ENCODE results near the gene SCFD1.
A peak's percentile ranks its signal among the peaks of the same experiment; 100 is the strongest.
"Not testable (repeated sequence)": the region's sequence is repeated elsewhere in the genome, so short reads cannot be mapped to it uniquely, and the experiment has no call there.

SCFD1 gene

DNA sequence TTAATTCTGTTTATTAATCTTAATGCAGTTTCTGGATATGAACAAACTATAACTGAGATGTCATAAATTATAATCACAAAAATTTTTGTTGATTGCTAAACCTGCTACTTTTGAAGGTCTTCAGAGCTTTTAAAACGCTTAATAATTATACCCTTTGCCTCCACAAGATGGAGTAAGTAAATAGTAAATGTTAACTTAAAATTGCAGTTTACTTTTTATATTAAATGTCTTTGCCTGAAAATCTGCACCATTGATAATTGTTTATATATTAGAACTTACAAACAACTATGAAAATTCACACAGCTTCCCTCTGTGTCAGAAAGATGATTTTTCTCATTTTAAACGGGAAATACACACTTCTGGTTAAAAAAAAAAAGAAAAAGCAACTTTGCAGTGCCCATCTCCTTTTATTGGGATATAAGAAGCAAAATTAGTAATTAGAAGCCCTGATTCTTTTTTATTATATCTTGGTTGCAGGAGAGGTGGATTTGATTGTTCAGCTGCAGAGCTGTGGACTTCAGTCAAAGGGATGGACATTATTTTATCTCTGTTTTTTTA is 35.6 kb downstream of the SCFD1 start:
- no peaks in the 10 kb centered on the region for H3K4me1 ChIP-seq
- in situ Hi-C loops (cut with MboI; ENCODE audit: low sequenced_read_pairs): loop anchor here (10.0 kb wide), 1 partner anchor 247 kb away; no protein-coding TSS in a partner anchor
- H3K36me3 ChIP-seq (replicated peaks): peaks cover 26% of the 10 kb centered on the region
- no peaks in the 10 kb centered on the region for H3K9me3 ChIP-seq
- DNase-seq (ENCODE audit: low spot score in 2 of 2): no peak
- H3K4me3 ChIP-seq: no peak overlapping the region
- H3K27me3 ChIP-seq (ENCODE audit: low read depth): no peaks in the 10 kb centered on the region

DNA sequence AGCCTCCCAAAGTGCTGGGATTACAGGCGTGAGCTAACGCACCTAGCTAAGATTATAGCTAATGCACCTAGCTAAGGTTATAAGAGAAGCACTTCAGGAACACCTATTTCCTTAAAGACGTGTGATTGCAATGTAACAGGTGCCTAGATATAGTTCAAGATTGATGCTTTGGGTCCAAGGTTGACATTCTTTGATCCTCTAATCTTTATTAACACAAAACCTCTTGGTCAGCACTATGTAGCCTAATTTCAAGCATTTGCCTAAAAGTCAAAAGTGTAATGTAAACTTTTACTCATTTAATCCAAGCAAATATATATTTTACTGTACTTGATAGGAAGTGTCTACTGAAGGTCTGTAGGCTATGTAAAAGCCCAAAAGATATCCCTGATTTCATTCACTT is 36.5 kb downstream of the SCFD1 start:
- no peaks in the 10 kb centered on the region for H3K4me1 ChIP-seq
- in situ Hi-C loops (cut with MboI; ENCODE audit: low sequenced_read_pairs): loop anchor here (10.0 kb wide), 1 partner anchor 246 kb away; no protein-coding TSS in a partner anchor
- H3K4me3 ChIP-seq: no peak overlapping the region
- H3K36me3 ChIP-seq (replicated peaks): peaks cover 21% of the 10 kb centered on the region
- H3K27me3 ChIP-seq (ENCODE audit: low read depth): no peaks in the 10 kb centered on the region
- no peaks in the 10 kb centered on the region for H3K9me3 ChIP-seq
- DNase-seq (ENCODE audit: low spot score in 2 of 2): no peak

DNA sequence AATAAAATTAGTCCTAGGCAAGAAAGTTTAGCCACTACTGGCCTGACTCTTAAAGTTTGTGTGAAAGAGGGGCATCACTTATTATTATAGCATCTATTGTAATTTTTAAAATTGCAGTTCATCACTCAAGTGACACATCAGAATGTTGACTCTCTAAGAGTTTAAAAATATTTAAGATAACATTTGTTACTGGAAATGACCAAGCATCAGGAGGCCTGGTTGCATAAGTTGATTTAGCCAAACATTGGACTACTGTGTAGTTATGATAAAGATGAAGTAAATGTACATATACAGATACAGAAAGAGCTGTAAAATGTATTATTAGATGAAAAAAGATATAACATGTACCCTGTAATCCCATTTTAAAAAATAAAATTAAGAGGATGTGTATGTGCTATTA is 47.5 kb downstream of the SCFD1 start:
- no peak for DNase-seq (ENCODE audit: low spot score in 2 of 2)
- H3K4me1 ChIP-seq: no peaks in the 10 kb centered on the region
- no peaks in the 10 kb centered on the region for H3K9me3 ChIP-seq
- H3K36me3 ChIP-seq (replicated peaks): no peaks in the 10 kb centered on the region; the same call in 1 of the 2 replicates
- in situ Hi-C loops (cut with MboI; ENCODE audit: low sequenced_read_pairs): no loop called here
- no peaks in the 10 kb centered on the region for H3K27me3 ChIP-seq (ENCODE audit: low read depth)
- H3K4me3 ChIP-seq: no peak overlapping the region

DNA sequence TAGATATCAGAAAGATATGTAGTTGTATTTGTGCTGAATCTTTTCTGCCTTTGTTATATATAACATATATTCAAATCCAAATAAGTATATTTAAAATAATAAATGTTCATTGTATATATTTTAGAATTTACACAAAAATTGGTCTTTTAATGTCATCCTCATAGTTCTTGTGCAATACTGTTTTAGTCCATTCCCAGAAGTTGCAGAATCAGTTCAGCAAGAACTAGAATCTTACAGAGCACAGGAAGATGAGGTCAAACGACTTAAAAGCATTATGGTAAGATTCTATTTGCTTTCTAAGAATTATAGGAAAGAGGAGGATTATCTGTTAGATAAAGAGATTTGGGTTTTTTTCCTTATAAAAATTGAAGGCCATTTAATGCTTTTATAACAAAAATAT is 51.0 kb downstream of the SCFD1 start:
- Histone ChIP-seq H3K9me3 (no peaks in the 10 kb centered on the region), H3K27me3 (ENCODE audit: low read depth) (no peaks in the 10 kb centered on the region), H3K36me3 (replicated peaks) (peaks cover 10% of the 10 kb centered on the region), H3K4me1 (no peaks in the 10 kb centered on the region), H3K4me3 (no peak overlapping the region)
- no peak for DNase-seq (ENCODE audit: low spot score in 2 of 2)
- in situ Hi-C loops (cut with MboI; ENCODE audit: low sequenced_read_pairs): no loop called here

DNA sequence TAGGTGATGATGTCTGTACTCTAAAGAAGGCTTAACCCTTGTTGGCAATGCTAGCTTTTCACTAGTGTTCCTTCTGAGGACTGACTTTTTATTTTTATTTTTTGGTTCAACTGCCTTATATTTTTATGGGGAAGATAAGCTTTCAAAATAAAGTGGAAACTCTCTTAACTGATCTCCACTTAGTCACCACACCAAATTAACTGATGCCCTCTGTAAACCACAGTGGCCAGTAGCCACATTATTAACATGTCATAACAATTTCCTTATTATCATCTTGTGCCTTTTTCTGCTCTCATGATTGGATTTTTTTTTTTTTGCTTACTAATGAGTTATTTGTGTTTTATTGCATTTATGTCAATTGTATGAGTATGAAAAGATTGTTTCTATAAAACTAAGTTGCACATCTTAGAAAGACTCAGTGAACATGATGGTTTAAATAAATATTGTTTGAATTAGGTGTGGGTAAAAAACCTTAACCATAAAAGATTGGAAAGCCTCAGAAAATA is 56.9 kb downstream of the SCFD1 start:
- Histone ChIP-seq H3K4me1 (peaks cover 13% of the 10 kb centered on the region), H3K36me3 (replicated peaks) (peaks cover 10% of the 10 kb centered on the region), H3K4me3 (no peak overlapping the region), H3K27me3 (ENCODE audit: low read depth) (no peaks in the 10 kb centered on the region), H3K9me3 (no peaks in the 10 kb centered on the region)
- in situ Hi-C loops (cut with MboI; ENCODE audit: low sequenced_read_pairs): no loop called here
- no peak for DNase-seq (ENCODE audit: low spot score in 2 of 2)

DNA sequence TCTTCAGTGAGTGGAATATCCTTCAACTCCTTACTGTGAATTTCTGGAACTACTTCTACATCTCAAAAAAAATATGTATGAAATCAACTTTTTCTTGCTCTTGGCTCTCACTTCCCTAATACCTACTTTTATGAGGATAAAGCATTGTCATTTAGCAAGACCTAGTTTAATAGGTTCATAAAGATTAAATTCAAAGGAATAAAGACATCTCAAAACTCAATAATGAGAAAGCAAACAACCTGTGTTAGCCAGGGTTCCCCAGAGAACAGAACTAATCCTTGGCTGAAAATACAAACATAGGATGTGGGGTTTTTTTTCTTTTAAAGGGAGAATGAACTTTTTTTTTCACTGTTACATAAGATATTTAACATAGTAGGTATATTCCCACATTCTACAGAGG is 57.9 kb downstream of the SCFD1 start:
- in situ Hi-C loops (cut with MboI; ENCODE audit: low sequenced_read_pairs): no loop called here
- H3K4me3 ChIP-seq: no peak overlapping the region

DNA sequence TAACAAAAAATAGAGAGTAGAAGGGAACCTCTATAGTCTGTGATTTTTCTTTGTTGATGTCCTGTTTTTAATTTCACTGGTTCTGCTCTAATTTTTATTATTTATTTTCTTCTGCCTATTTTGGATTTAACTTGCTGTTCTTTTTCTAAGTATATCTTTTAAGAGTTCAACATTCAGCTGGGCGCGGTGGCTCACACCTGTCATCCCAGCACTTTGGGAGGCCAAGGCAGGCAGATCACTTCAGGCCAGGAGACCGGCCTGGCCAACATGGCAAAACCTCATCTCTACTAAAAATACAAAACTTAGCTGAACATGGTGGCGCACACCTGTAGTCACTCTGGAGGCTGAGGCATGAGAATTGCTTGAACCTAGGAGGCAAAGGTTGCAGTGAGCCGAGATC is 58.7 kb downstream of the SCFD1 start:
- in situ Hi-C loops (cut with MboI; ENCODE audit: low sequenced_read_pairs); H3K4me3 ChIP-seq; H3K27me3 ChIP-seq (ENCODE audit: low read depth); H3K9me3 ChIP-seq; DNase-seq (ENCODE audit: low spot score in 2 of 2); H3K36me3 ChIP-seq (replicated peaks): not testable (repeated sequence)
- H3K4me1 ChIP-seq: peaks cover 13% of the 10 kb centered on the region

More for the DNA sequence above, 57.9 kb downstream of the SCFD1 start:
- Histone ChIP-seq H3K9me3 (no peaks in the 10 kb centered on the region), H3K27me3 (ENCODE audit: low read depth) (no peaks in the 10 kb centered on the region), H3K36me3 (replicated peaks) (peaks cover 13% of the 10 kb centered on the region), H3K4me1 (peaks cover 13% of the 10 kb centered on the region)
- DNase-seq (ENCODE audit: low spot score in 2 of 2): peak in 1 of 2 experiments; percentile 55

DNA sequence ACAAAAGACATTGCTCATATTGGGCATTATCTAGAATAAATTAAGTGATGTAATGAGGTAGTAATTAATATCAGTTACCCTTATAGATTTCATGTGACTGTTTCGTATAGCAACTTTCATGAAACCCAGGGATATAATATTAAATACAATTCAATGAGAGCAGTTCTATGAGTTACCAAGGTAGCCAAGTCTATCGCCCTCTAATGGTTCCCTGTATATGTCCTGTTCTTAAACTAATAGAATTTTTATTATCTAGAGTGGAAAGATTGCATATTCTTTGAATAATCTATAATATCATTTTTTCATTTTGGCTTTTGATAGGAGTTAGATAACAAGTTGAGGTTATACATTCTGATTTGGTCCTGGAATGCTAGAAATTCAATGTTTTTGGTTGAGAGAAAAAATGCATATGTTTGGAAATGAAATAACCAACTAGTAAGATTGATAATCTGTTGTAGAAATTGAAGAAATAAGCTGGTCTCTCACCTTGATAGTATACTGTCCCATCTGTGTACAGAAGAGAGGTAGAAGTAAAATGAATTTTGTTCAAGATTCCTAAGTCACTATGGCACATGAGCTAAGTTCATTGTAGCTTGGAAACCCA is 59.7 kb downstream of the SCFD1 start:
- Histone ChIP-seq H3K4me1 (peaks cover 13% of the 10 kb centered on the region), H3K9me3 (no peaks in the 10 kb centered on the region), H3K27me3 (ENCODE audit: low read depth) (no peaks in the 10 kb centered on the region), H3K4me3 (no peak overlapping the region), H3K36me3 (replicated peaks) (0 out of 2 replicates have a peak, but pooled peaks cover 4% of the 10 kb centered on the region)
- in situ Hi-C loops (cut with MboI; ENCODE audit: low sequenced_read_pairs): no loop called here
- DNase-seq (ENCODE audit: low spot score in 2 of 2): no peak

DNA sequence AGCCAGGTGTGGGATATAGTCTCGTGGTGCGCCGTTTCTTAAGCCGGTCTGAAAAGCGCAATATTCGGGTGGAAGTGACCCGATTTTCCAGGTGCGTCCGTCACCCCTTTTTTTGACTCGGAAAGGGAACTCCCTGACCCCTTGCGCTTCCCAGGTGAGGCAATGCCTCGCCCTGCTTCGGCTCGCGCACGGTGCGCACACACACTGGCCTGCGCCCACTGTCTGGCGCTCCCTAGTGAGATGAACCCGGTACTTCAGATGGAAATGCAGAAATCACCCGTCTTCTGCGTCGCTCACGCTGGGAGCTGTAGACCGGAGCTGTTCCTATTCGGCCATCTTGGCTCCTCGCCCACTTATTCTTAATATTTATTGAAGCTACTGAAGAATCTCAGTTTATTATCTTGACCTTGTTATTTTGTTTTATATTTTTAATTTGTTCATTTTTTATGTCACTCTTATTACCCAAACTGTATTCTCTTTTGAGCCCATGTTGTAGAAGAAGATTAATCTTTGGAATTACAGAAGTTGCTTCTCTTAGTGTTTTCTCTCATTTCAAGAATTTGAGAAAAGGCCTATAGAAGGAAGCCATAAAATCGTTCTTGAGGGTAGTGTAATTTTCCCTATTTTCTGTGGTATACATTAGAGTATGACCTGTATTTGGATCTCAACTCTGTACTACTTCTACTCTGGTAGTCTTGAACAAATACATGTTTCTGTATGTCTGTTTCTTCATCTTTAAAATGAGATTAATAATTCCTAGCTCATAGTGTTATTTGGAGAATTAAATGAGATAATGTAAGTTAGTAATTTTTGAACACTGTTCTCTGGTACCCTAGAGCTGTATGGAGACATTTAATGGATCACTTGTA is 68.6 kb downstream of the SCFD1 start:
- H3K27me3 ChIP-seq (ENCODE audit: low read depth); H3K9me3 ChIP-seq; H3K36me3 ChIP-seq (replicated peaks); in situ Hi-C loops (cut with MboI; ENCODE audit: low sequenced_read_pairs): not testable (repeated sequence)
- peak in 1 of 2 experiments; percentile 74 for DNase-seq (ENCODE audit: low spot score in 2 of 2)
- H3K4me1 ChIP-seq: peaks cover 16% of the 10 kb centered on the region
- peak overlapping the region; percentile 42 for H3K4me3 ChIP-seq

DNA sequence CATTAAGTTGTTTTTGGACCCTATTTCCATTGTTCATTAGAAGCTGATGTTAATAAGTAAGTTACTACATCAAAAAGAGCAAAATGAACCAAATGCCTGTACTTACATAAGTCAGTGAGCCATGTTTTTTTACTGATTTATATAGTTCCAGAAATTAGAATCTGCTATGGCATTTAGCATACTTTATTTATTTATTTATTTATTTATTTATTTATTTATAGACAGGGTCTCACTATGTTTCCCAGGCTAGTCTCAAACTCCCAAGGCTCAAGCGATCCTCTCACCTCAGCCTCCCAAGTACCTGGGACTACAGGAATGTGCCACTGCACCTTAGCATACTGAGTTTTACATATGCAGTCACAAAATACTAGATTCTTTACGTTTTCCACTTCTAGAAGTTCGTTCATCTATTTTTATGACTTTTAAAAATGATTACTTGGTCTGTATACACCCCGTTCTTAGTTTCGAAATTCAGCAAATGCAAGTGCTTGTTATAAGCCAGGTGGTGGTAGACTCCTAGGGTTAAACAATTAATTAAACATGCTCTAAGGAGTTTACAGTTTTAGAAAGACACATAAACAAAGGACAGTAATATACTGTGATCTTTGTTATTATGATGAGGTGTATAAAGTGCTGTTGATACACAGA is 69.8 kb downstream of the SCFD1 start:
- Histone ChIP-seq H3K4me3 (no peak overlapping the region), H3K9me3 (no peaks in the 10 kb centered on the region), H3K4me1 (peaks cover 16% of the 10 kb centered on the region), H3K36me3 (replicated peaks) (peaks cover 2% of the 10 kb centered on the region; the same call in 1 of the 2 replicates), H3K27me3 (ENCODE audit: low read depth) (no peaks in the 10 kb centered on the region)
- DNase-seq (ENCODE audit: low spot score in 2 of 2): no peak
- in situ Hi-C loops (cut with MboI; ENCODE audit: low sequenced_read_pairs): no loop called here

DNA sequence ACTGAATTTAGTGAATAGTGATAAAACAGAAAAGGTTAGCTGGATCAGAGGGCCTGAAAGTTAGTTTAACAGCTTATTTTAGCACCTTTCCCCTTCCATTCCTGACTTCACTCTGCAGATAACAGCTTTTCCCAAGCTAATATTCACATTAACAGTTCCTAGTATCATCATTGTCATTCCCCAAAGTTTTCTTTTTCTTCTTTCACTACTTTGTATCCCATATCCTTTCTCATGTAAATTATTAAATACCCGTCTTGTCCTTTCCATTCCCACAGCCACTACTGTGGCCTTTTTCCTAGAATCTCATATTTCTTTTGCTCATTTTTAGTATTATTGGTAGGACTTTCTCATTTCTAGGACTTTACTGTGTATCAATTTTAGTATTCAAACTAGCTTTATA is 70.5 kb downstream of the SCFD1 start:
- H3K36me3 ChIP-seq (replicated peaks): peaks cover 9% of the 10 kb centered on the region
- in situ Hi-C loops (cut with MboI; ENCODE audit: low sequenced_read_pairs): no loop called here
- H3K9me3 ChIP-seq: no peaks in the 10 kb centered on the region
- no peaks in the 10 kb centered on the region for H3K27me3 ChIP-seq (ENCODE audit: low read depth)
- DNase-seq (ENCODE audit: low spot score in 2 of 2): peak in 1 of 2 experiments; percentile 43
- H3K4me3 ChIP-seq: no peak overlapping the region
- peaks cover 16% of the 10 kb centered on the region for H3K4me1 ChIP-seq

DNA sequence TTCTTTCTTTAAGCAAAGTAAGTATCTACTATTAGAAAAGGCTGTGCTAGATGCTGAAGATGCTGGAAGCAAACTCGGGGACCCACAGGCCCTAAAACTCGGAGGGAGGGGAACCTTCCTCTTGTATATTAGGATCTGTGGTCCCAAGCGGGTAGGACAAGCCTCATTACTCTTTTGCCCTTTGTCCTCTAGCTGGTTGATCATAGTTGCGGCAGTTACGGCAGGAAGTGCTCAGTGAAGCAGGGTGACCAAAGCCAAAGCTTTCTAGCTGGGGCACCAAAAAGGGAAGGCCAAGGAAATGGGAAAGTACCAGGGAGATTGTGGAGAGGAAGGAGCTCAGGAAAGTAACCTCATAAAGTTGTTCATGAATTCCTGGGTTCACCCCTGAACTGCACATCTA is 76.3 kb downstream of the SCFD1 start:
- Histone ChIP-seq H3K27me3 (ENCODE audit: low read depth) (no peaks in the 10 kb centered on the region), H3K4me3 (no peak overlapping the region), H3K36me3 (replicated peaks) (peaks cover 22% of the 10 kb centered on the region), H3K4me1 (no peaks in the 10 kb centered on the region), H3K9me3 (no peaks in the 10 kb centered on the region)
- no peak for DNase-seq (ENCODE audit: low spot score in 2 of 2)
- in situ Hi-C loops (cut with MboI; ENCODE audit: low sequenced_read_pairs): no loop called here

DNA sequence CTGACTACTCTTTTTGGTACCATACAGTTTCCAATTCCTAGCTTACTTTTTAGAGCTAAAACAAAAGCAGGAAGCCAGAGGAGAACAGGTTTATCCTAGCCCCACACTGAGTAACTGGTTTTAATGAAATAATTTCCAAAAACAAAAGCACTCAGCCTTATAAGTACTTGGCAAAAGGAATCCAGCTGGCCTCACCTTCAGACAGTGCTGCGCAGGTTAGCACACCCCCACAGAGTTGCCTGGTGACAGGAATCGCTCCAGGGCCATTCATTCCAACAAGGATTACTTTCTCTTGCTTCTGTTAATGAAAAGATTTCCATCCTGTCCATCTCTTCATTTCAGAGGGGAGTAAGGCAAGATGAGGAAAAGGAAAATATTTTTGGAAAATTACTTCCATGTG is 84.6 kb downstream of the SCFD1 start:
- in situ Hi-C loops (cut with MboI; ENCODE audit: low sequenced_read_pairs): no loop called here
- Histone ChIP-seq H3K27me3 (ENCODE audit: low read depth) (no peaks in the 10 kb centered on the region), H3K4me3 (no peak overlapping the region), H3K36me3 (replicated peaks) (peaks cover 4% of the 10 kb centered on the region), H3K9me3 (no peaks in the 10 kb centered on the region), H3K4me1 (no peaks in the 10 kb centered on the region; the same call in 1 of the 2 replicates)
- DNase-seq (ENCODE audit: low spot score in 2 of 2): no peak
